ENCODE measurements around the gene CACNA2D2.

Gene CACNA2D2

DNA sequence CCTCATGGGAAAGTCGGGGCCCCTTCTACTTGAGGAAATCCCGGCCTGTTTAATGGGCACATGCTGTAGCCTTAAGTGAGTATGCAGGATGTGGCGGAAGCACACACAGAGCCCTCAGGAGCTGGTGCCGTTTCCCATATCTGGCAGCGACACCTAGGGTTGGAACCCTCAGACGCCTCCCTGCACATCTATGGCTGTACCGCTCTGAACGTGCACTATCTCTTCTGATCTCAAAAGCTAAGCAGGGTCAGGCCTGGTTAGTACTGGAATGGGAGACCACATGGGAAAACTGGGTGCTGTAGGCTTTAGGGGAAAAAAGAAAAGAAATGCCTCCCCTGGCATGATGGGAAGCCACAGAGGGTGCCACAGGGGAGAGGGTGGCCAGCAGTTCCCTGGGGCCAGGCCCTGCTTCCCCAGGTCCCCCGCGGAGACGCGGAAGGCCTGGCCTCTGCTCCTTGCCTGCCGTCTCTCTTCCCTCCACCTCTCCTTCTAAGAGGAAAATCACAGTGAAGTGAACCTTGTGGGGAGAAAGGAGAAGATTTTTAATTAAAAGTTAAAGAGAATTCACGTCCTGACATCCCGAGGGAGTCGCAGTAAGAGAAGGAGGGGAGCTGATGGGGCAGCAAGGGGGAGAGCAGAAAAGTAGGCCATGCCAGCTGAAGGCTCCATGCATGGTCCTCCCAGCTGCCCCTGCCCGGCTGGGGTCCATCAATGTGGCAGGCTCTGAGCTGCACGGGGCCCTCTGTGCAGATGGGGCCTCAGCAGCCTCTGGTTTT lies 83.7 kb downstream of the CACNA2D2 start:
- no peak for DNase-seq

DNA sequence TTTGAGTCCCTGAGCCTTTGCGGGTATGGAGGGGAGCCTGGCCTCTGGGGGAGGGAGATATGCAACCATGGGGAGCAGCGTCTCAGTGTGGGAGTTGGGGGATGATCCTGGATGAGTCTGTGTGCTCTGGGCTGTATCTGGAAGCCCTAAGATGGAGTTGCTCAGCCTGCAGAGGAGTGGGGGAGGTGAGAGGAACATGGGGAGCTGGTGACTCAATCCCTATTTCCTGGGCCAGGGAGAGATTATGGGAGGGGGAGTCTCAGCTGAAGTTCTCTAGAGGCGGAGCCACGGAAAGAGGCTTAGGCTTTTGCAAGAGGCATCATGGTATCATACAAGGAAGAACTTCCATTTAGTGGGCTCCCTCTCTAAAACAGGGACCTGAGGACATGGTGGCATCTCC lies 84.6 kb downstream of the CACNA2D2 start:
- no peak for DNase-seq

GRCh38 chr3:50417637-50418033 lies 85.8 kb downstream of the CACNA2D2 start:
- no peak for DNase-seq

DNA sequence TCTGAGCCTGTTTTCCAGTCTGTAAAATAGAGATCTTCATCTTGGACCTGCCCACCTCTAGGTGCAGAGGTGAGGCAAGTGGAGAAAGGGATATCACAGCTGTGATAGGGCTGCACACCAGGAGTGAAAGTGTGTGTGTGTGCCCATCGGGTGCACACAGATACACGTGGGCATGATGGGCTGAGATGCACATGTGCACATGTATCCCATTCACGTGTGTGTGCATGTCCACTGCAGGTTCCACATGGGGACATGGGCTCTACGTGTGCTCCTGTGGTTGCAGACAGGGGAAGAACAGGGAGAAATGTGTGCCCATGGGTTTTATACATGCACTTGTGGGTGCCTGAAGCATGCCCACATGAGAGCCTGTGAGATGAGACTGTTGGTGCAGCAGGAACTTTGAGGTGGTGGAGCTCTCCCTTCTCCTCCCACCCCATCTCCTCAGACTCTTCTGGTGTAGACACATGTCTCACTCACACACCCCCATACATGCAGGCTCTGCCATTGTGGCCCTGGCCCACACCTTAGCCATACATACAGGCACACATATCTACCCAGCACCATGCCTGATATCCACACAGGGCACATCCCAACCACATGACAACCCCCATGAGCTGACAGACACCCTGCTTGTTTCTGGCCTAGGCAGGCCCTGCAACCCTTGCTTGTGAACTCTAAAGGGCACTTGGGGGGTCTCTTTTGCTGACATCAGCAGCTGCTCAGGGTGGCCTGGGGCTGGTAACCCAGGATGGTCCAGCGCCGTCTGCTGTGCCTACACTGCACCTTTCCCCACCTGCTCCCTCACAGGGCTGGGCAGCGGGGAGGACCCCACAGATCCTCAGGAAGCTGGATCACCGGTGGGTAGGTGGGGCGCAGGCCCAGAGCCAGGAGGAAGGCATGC lies 86.4 kb downstream of the CACNA2D2 start:
- DNase-seq = no peak

- DNase-seq = peak; percentile 46
Observed at GRCh38 chr3:50415816-50416215, 87.6 kb downstream of the CACNA2D2 start.

GRCh38 chr3:50415061-50415460 lies 88.4 kb downstream of the CACNA2D2 start:
- no peak for DNase-seq

- DNase-seq = no peak
Observed at GRCh38 chr3:50414616-50415015, 88.8 kb downstream of the CACNA2D2 start.

DNA sequence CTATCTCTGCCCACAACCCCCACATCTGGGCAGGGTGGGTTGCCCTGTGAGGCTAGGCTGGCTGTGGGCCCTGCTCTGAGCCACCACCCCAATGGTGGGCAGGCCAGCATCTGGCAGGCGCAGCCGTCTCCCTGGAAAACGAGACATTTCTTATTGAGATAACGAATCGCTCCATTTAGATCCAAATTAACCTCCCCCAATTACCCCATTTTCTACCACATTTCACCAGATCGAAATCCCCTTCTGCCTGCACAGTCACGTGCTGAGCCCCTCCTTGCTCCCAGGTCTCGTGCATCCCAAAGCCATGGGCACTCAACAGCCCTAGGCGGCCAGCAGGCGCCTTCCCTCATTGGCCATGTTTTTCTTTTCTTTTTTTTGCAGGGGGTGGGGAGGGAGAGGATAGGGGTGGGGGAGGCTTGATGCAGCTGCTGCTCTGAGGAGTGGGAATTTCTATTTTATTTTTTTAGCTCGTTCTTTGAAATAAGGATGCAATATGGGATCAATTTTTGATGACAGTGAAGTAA lies 91.1 kb downstream of the CACNA2D2 start:
- DNase-seq = no peak

DNA sequence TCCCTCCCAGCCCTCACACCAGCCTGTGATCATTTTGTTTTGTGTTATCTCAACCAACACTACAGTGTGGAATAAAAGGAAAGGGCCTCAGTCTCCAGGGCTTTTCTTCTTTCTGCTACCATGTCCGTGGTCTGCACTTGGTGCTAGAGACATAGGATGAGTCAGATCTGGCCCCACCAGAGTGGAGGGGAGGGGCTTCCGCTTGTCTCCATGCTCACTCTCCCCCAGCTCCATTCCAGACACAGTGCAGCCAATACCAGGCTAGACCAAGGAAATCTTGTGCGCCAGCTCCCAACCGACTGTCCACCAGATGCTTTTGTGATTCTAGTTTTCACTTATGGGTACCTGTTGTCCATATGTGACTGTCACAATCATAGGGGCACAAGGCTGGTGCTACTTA lies 92.2 kb downstream of the CACNA2D2 start:
- no peak for DNase-seq

DNA sequence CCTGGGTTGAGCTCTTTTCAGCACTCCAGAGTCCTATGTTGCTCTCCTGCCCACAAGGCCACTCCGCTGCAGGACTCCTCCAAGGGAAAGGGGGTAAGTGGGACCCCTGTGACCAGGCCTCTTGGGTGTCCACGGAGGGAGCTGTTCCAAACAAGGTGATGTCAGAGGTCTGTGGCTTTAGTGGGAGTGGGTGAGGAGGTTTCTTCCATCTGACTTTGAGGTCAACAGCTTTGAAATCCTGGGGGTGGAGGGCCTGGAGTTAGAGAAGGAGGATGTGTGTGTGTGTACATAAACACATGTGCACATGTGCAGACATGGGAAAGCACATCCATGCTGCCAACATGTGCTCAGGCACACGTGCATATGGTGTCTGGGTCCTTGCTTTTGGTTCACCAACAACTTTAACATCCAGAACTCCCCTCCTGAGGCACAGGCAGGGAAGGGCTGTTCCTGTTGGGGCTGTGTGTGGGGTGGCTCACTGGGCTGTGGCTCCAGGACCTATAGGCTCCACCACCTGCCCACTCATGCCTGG lies 92.8 kb downstream of the CACNA2D2 start:
- DNase-seq = no peak

DNA sequence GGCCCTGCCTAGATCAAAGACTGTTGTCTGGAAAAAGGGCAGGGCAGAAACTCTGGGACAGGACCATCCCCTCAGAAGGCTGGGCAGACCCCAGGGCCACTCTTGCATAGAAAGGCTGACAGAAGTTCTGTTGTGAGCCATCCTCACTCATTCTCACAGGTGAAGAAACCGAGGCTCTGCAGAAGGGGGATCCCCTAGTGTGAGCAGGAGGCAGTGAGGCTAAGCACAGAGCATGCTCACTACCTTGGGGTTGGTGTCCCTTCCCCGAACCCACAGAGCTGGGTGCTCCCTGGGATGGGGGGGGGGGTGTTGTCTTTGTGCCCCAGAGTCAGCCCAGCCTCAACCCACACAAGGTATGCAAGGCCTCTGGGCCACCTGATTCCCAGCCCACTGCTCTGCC lies 93.2 kb downstream of the CACNA2D2 start:
- DNase-seq = no peak

DNA sequence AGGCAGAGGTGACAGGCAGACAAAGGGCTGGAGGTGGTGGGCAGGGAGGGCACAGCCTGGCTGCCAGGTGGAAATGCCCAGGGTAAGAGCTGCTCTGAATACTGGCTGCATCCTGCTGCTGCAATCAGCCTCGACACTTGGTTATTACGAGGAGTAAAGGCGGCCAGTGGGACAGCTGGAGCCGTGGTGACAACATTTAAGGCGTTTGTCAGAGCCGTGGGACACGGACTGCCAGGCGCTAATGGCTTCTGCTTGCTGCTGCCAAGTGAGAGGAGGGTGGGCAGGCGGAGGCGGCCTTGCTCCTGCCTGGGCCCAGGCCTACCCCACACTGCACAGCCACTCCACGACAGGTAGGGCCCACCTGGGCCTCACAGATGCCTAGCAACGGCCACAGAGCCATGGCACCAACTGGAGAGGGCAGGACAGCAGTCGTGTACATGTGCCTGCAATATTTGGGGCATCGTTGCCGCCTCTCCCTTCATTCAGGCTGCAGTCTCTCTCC lies 94.9 kb downstream of the CACNA2D2 start:
- DNase-seq = no peak

DNA sequence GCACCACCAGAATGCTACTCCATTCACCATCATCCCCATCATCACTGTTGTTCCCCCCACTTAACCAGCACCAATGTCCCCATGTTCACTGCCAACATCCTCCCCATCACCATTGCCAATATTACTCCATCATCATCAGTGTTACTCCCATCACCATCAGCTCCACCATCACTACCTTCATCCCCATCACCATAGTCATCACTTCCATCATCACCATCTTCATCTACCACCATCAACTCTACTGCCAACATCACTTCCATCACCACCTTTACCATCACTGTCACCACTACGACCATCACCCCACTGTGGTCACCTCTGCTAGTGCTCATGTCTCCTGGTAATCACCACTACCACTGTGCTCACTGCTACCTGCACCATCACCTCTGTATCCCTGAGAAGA lies 96.9 kb downstream of the CACNA2D2 start:
- no peak for DNase-seq

DNA sequence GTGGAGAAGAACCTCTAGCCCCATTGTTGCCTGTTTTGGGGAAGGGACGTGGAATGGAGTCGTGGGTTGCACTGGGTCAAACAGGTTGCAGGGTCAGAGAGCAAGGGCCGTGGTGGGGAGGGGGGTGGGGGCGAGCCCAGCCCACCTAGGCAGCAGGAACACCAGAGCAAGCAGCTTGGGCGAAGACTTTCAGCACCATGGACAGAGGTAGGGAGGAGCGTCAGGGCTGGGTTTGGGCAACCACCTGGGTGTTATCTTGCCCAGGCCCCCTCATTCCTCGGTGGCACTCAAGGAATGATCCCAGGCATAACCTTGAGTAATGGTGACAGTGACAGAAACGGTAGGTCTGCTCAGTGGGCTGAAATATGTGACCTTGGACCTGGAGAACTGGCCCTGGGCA lies 98.2 kb downstream of the CACNA2D2 start:
- peak; percentile 72 for DNase-seq

DNA sequence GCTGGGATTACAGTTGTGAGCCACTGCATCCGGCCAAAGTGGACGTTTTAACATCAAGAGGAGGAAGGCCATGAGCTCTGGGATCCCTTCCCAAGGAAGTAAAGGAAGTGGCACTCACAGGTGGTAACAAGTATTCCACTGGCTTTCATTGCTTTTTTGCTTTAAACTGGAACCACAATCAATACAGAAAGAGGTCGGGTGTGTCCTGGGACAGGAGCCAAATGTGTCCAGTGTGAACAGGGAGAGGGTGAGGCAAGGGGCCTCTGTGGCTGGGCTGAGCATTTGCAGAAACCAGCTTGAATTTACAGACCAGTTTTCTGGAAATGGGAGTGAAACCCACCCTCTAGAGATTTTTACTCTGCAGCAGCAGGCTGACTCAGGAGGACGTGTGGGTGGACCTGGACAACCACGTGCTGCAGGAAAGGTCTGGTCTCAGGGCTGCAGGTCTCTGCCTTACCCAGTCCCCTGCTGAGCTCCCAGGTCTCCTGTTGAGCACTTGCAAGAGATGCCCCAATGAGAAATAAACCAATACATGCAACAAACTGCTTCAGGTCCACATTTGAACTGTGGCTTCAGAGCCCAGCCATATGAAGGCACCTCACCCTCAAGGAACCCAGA lies 101.3 kb downstream of the CACNA2D2 start:
- DNase-seq = no peak

DNA sequence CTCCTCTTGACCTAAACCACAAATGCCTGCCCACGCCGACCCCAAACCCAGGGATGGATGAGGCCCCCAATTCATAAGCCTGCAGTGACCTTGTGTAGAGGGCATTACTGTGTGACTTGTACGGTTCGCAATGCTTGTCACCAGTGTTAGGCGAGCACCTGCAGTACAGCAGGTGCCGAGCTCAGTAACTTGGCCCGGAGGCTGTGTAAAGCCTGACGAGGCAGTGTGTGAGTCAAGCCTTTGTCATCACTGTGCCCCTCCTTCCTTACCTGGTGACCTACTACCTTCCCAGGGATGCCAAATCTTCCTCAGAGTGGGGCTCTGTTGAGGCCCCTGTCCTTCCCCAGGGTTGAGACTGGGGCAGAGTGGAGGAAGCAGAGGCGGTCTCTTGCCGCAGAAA lies 106.9 kb downstream of the CACNA2D2 start:
- no peak for DNase-seq

- peak; percentile 21 for DNase-seq
Observed at GRCh38 chr3:50395070-50395860, 108.2 kb downstream of the CACNA2D2 start.

DNA sequence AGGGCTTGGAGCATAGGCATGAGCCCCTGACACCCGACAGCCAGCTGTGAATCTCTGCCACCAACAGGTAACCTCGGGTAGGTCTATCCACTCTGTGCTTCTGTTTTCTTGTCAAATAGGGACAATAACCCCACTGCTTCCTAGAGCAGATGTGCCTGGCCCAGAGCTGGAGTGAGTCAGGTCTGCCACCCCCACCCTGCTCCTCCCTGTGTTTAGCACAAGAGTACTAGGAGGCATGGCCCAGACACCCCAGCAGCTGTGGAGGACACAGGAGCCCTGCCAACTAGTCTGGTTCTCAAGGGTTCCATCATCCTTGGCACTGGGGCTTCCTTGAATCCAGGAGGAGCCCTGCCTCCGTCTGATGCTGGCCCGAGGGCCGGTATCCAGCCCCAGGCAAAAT lies 110.4 kb downstream of the CACNA2D2 start:
- no peak for DNase-seq

- peak; percentile 18 for DNase-seq
Observed at GRCh38 chr3:50392101-50392715, 111.2 kb downstream of the CACNA2D2 start.

DNA sequence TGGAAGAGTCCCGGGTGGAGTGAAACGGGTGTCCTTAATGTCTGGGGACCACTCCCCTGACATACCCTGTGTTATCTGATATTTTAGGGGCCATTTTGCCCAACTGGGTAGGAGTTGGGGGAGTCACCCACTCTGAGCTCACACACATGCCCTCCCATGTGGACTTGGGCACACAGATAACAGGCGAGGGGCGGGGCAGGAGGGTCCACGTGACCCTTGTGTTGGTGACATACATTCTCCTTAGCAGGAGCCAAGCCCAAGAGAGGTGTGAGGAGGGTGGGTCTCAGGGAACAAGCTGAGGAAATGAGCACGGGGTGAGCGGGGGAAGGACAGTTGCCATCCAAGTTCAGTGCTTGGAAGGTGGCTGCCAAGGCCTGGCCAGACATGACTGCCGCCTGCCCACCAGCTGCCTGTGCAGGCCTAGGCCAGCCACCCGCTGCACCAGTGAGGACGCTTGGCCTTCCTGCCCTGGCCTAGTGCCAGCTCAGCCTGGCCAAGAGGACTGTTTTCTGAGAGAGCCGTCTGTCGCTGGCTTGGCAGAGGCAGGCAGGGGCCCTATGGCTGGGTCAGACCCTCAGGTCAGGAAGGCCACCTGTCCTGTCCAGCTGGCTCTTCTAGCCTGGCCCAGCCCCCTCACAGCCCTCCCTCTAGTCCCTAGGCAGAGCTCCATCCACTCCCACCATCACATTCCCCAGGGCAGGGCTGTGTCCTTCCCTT lies 112.8 kb downstream of the CACNA2D2 start:
- DNase-seq = peak; percentile 71

DNA sequence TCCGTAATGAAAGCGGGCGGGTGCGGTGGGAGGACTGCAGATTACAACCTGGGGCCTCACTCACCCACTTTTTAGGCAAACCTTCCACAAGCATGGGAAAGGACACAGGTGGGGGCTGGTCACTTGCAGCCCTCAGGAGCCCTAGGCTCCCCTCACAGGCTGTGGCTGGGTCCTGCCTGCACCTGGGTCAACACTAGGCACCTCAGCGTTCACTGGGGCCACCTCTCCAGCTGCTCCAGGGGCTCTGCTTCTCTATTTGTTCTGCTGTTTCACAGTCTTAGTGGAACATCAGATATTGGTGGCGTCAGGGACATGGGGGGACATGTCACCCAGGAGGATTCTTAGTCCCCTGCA lies 114.0 kb downstream of the CACNA2D2 start:
- no peak for DNase-seq

All from hematopoietic multipotent progenitor cell treated with erythropoietin and hydrocortisone succinate and interleukin-3 and kit ligand, for 4 days (in vitro differentiated cells).